Stimulated activated CD4-positive, alpha-beta T cell treated with anti-CD3 and anti-CD28 coated beads, TNF-alpha, amount 100 ng/mL, for 4 hours (primary cell): Measurements from ENCODE around the gene CPED1.
"Not testable (repeated sequence)": the region's sequence is repeated elsewhere in the genome, so short reads cannot be mapped to it uniquely, and the experiment has no call there.

Experiments
- DNase-seq, 3 experiments: peaks; one replicate each; pipeline ENCODE4 v3.0.0-alpha.2; 2020; ENCODE audit warnings: low read depth in 3 of 3

Gene CPED1

DNA sequence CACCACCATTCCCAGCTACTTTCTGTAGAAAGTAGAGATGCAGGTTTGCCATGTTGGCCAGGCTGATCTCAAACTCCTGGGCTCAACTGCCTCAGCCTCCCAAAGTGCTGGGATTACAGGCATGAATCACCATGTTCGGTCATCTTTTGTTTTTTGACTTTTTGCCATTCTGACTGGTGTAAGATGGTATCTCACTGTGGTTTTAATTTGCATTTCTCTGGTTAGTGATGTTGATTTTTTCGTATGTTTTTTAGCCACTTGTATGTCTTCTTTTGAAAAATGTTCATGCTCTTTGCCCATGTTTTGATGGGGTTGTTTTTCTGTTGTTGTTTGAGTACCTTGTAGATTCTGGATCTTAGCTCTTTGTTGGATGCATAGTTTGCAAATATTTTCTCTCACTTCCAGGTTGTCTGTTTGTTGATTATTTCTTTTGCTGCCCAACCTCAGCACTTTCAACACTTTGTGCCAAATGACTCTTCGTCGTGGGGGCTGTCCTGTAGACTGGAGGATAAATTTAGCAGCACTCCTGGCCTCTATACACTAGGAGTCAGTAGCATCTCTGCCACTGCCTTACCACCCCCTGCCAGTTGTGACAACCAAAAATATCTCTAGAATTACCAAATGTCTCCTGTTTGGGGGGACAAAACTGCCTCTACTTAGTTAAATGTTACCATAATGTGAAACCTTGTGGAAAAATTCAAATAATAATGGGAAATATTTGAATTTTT, 6.5 kb upstream of the CPED1 start:
- DNase-seq = no peak

DNA sequence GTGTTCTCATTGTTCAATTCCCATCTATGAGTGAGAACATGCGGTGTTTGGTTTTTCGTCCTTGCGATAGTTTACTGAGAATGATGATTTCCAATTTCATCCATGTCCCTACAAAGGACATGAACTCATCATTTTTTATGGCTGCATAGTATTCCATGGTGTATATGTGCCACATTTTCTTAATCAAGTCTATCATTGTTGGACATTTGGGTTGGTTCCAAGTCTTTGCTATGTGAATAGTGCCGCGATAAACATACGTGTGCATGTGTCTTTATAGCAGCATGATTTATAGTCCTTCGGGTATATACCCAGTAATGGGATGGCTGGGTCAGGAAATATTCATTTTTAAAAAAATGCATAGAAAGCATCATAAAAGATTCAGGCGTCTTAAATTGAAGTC, 4.9 kb upstream of the CPED1 start:
- DNase-seq = not testable (repeated sequence)

DNA sequence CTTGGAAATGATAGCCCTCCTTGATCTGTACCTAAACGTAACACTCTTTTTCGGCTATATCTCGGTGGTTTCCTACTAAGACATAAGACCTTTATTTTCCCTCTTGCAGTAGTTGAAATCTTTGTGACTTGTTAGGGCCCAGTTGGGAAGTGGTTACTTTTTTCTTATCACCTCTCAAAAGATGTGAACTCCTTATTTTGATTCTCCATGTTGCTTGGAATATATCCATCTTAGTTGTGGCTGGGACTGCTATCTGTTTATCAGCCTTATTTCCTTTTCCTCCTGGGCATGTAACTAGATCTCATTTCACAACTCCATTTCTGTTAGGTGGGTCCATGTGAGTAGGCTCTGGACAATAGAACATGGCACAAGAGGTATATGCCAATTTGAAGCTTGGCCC, 4.1 kb upstream of the CPED1 start:
- DNase-seq = no peak

DNA sequence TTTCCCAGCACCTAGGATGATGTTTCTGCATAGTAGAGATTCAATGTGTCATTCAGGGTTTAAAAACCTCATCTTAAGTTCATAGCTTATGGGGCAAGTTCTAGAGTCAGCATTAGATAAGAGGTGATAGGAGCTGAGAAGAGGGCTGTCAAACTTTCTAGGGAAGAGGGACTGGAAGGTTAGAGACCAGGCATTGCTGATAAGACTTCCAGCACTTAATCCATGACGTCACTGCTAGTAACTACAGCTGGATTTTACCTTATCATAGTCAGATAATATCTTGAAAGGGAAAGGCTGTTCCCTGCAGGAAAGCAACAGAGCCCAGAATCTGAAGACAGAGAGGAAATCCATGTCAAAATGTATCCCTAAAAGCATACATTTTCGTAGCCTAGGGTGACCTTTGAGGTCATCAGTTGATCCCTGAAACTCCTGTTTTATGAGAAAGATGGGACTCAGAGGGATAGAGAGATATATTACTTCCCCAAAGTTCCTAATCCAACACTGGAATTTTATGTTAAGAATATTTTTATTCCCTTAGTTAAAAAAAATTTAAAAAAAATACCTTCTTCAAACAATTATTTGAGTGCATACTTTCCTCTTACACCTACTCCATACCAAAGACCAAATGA, 3.3 kb upstream of the CPED1 start:
- DNase-seq = no peak

DNA sequence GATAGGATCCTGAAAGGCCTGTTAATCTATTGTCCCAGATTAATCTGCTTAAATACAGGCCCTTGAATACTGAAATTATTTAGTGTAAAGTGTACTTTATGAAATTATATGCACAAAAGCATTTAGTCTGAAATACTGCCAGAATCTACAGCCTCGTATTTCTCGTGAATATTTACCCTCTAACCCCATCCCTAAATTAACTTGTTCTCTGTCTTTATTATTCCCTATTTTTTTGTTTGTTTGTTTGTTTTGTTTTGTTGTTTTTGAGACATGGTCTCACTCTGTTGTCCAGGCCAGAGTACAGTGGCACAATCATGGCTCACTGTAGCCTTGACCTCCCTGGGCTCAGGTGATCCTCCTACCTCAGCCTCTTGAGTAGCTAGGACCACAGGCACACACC, 2.7 kb upstream of the CPED1 start:
- DNase-seq = no peak

DNA sequence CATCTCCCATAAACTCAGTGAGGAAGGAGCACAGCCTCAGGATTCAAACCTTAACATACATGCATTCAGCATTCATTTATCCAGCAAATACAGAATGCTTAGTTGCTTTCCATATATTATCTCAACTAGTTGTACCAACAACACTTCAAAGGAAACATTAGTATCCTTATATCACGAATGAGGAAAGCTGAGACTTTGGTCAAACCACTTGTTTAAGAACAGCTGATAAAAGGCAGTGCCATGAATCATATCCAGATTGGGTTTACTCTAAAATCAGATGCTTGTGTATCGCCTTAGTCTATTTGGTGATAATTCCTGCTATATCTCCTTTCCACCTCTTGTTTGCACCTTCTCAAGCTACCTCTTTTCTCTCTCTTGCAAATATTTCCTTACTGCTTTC, 1.9 kb upstream of the CPED1 start:
- DNase-seq = no peak

DNA sequence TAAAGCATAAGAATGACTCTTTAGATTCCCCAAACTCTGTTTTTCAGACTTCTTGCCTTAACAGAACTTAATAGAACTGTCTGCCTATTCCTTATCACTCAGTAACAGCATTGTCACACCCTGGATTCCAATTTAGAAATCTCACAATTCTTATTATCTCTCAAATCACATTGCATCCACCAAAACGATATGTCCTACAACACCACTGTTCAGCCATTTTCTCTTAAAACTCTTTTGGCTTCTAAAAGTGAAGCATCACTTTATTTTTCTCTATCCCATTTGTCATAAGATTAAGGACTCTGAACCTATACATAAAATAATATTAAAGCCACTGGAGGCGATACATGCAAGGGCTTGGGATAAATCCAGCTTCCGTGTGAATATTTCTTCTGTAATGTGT, 1.2 kb upstream of the CPED1 start:
- DNase-seq = no peak

DNA sequence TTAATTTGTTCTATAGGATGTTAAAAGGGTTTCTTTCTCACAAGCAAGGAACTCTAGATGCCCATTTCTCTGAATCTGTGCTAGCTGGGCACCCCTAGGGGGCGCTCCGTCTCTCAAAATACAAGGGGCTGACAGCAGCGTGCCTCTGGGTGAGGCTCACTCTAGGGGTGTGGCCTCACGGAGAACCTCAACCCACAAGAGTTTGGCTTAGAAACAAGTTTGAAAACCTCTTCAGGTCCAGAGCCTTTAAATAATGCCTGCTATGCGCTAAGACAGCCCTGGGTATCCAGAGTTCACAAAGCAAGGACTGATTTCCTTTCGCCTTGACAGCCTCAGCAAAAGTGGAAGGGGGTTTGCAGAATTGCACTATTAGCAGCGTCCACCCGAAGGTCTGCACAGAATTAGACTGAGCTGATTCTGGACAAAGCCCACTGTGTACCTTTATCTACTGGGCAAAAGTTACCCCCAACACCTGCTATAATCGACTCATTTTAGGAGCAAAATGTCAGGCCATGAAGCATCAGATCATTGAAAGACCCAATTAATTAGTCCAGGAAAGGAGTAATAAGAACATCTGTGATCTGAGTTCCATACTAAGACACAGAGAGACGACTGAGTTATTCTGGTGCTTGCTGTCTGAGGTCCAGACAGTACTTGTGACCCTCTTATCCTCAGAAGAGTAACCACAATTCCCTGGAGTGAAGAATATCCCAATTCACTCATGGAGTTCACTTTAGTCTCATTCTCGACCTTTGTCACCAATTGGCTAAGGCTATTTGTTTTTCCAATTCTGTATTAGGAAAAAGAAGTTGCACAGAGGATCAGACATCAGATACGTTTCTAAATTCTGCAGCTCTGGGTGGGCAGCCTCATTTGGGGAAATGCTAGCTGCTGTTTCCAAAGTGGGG, 574 bp upstream of the CPED1 start:
- DNase-seq = peak; percentile 57 to 74 (median 60)

DNA sequence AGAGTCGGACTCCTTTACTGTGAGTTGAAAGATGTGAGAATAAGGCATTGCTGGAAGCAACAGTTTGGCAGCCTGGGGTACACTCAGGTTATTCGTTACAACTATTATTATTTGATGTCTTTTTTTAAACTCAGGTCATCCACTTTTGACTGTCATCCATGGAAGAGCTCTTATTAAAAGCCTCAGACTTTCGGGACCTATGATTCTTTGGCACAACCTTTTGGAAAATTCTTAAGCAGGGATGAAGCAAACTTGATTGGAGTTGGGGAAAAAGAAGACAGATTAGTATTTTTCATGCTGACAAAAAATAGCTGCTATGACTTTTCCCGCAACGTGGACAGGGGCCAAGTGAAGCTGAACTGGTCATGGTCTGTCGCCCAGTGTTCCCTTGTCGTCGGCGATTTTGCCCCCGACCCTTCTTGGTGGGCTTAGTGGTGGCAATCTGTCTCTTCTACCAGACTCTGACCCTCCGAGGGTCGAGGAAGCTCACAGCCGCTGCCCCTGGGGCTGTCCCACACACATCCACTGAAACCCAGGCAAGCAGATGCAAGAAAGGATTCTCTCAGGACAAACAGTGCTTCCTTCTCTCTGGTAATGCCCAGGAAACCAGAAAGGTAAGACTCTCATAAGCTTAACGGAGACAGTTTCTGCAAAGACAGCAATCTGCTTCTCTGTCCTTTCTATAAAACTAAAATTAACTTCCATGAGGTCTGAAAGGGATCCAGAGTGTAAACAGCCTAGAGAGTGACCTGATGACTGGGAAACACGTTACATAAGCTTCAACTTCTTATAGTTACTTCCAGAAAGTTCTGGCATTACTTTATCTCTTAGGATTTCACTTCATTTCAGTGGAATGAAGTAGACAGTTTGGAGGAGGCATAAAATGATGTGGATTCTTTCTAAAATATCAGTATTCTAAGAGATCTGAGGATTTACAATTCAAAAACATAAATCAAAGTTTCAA, 1.0 kb downstream of the CPED1 start:
- DNase-seq = no peak

DNA sequence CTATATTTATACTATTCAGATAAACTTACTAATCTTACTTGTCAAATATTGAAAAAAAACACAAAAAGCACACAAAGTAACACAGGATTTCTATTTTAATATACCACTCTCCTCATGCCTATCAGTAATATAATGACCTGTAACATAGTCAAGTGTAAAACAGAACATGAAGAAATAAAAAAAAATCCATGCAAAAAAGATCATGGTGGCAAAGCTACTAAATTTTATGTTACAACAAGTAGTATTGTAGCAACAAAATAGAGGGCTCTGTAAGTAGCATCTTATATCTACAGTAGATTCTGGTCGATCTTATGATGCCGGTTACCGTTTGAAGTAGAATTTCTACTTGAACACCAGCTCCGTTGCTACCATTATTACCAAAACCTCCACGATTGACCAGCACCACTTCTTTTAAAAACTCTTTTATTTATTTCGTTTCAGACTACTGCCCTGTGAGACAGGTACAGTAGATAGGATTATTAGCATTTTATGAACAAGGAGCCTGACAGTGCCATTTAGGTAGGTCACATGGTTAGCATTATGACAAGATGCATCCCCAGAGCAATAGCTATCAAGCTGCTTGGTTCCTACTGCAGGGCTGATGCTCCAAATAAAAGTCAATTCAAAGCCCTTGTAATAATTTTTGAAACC, 2.1 kb downstream of the CPED1 start:
- no peak for DNase-seq

DNA sequence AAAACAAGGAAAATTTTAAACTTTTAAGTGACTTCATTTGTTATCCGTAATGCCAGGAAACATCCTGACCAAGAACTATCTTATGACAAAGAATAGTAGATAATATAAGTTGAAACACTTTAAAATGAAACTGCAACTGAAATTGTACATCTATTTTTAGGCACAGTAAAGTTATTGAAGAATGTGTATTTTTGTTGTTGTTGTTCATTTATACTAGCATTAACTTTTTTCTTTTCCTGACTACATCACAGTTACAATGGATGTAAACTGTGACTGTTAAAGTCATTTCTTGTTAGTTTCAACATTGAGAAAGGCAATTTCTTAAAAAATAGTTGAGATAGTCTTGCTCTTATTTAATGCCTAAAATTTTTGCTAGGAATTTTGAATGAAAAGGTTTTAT, 2.6 kb downstream of the CPED1 start:
- no peak for DNase-seq

DNA sequence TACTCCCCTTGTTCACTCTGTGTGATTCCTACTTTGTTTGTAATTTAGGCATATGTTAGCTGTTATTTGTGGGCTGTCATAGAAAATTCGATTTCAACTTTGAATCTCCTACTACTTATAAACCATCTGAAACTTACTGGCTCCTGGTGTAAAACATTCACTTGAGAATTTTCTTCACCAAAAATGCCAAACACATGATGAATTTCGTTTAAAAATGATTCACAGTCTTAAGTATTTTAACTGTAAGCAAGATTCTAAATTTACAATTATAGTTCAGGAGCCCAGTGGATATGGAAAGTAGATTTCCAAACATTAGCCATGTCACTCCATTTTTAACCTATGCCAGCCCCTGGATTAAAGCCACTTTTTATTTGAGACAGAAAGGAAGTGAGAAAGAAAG, 3.1 kb downstream of the CPED1 start:
- no peak for DNase-seq

DNA sequence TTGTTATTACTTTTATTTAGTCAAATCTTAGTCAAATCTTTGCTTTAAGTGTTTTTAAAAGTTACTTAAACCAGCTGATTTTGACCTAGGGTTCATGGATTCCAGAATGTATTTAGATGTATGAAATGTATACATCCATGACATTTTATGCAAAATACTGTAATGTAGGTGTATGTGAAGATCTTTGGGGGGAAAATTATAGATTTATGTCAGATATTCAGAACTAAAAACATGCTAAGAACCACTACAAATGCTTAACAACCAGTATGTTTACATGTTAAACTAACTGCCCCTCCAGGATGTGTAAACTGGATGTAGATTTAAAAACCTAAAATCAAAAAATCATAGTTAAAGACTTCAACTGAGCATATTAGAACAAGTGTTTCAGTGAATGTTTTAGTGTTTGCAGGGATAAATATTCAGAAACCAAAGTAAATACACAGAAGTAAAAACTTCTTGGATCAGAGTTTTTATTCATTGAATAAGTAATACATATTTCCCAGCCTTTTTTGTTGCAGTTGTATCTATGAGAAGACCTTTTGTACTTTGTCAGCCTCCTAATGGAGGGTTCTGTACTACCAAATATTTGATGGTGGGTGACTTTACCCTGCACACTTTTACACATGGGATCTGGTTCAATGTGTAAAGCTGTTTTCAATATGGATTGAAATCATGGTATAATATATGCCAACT, 3.9 kb downstream of the CPED1 start:
- DNase-seq = no peak

DNA sequence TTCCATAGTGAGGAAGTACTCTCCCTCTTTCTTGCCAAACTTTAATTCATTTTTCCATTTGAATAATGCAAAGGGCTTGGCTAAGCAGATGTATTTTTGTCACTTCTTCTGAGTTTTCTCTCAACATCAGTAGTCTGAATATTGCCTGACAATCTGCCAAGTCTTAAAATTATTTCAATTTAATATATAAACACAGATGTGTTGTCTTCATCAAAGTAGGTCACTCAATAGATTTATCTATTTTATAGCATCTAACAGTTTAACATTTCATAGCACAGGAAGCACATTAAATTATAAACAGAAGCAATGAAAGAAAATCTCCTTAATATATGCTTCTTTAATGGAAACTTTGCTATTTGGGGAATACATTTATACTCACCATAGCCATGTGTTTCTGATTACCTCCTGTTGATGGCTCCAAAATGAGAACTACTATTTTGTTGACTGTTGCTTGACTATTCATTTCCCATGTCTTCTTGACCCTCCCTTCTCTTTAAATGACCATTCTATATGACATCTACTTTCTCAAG, 4.5 kb downstream of the CPED1 start:
- DNase-seq = no peak

DNA sequence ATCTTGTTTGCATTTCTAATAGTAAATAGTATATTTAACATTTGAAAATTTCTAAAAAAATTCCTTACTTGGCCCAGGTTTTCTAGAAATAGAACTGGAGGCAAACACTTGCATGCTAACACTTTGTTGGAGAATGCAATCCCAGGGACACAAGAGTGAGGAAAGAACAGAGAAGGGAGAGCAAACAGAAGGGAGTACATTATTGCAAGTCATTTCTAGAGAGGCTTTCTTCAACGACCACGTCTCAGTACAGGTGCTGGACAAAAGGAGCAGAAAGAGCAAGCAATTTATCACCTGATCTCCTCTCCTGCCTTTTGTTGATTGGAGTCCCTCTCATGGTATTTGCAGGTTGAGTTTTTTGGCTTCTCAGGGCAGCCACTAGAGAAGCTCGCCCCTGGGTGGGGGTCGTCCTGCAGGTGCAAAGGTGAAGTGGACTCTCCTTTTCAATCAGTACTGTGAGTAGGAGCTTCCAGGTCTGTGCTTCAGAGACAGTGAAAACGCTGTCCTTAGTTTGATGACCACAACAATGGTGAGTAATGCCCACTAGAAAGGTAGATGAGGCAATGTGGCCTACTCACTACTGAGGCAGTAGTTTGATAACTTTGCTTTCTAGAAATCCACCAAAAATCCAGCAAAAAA, 5.2 kb downstream of the CPED1 start:
- no peak for DNase-seq

DNA sequence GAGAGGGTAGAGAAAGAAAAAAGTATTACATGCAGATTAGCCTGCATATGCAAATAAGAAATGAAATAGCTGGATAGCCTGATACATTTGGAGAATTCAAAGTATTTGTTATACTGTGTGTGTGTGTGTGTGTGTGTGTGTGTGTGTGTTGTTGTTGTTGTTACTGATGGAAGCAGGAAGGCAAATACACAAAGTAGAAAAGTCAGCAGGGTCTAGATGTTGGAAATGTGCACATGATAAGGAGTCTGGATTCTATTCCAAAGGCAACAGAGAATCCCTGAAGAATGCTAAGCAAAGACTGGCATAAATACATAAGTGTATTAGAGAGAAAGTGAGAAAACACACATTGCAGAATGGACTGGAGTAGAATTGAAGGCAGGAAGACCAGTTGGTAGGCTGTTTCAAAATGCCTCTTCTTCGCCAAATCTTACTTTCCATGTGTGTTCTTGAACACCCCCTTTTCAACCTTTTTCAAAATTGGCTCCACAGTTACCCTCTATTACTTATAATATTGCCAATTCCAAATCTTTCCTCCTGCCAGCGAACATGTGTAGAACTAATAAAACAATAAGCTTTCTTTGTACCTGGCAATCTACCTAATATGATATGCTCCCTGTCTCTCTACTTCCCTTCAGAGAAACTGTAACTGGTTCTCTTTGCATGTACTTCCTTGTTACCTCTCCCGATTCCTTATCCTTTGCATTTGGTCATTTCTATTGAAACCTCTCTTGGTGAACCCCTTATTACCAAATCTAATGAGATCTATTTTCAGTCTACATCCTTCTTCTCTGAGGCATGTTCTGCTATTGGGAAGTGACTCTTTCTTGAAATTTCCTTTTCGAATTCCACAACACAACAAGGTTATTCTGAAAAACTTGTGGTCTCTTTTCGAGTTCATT, 6.2 kb downstream of the CPED1 start:
- no peak for DNase-seq

DNA sequence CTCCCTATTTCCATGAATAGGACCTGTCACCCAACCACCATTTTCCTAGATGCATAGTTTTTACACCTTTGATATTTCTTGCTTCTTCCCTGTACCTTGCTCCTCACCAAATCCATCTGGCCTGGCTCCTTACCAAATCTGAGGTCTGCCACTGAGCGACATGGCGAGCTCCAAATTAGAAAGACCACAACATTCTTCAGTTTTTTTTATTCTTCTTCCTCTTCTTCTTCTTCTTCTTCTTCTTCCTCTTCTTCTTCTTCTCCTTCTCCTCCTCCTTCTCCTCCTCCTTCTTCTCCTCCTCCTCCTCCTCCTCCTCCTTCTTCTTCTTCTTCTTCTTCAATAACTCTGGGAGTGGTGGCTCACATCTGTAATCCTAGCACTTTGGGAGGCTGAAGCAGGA, 7.1 kb downstream of the CPED1 start:
- no peak for DNase-seq

DNA sequence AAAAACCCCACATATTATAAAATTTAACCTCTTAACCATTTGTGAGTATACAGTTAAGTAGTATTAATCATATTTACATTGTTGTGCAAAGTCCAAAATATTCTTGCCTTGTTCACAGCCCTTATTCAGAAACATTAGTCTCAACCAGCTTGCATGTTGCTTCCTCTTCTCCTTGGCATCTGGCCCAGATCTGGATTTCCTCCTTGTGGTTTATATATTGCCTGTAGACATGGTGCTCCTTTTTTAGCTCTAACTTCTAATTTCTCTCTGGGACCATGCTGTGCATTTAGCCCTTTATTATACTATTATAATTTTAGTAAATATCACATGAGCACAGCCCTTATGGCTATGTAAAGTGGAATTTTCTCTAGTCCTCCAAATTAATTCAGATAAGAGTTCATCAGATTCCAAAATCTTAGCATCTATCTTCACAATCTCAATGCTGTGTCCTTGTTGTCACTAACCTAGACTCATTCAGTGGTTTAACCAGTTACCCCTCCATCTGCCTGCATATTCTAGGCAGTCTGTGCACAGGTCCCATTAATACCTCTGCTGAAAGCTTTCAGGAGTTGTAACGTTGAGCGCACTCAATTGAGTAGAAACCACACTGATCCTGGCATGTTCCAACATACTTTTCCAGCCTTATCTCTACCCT, 7.9 kb downstream of the CPED1 start:
- DNase-seq = no peak
